ENCODE measurements around the gene SMAD6.
A peak's percentile ranks its signal among the peaks of the same experiment; 100 is the strongest.

Gene SMAD6

GRCh38 chr15:66774001-66774814 is 72.2 kb downstream of the SMAD6 start (continued):
- TF ChIP-seq ZIC2 (tag by site-specific recombination; IDR thresholded peaks at IDR 0.05) (peak; percentile 87), SCRT1 (tag by site-specific recombination; IDR thresholded peaks at IDR 0.05; ENCODE audit: borderline replicate concordance) (no peak), ZBTB11 (tag by site-specific recombination; conservative IDR thresholded peaks at IDR 0.05; ENCODE audit: low read depth) (no peak), PATZ1 (tag by site-specific recombination; IDR thresholded peaks at IDR 0.05) (peak; percentile 86), ZNF692 (tag by site-specific recombination; IDR thresholded peaks at IDR 0.05) (peak; percentile 79; the same call in 1 of the 2 replicates), ZBTB7A (tag by site-specific recombination; IDR thresholded peaks at IDR 0.05; ENCODE audit: low read depth) (no peak), ZNF133 (tag by site-specific recombination; IDR thresholded peaks at IDR 0.05) (no peak)

- POLR2A ChIA-PET, result interaction anchor here (0.6 to 1.0 kb wide), 3 partner anchors 73 to 78 kb away, joined by 3 read pairs; no protein-coding TSS in a partner anchor
- no peak overlapping the region for H3K27ac ChIP-seq (ENCODE audit: extremely low read depth, low read depth, low read length)
- H3K4me3 ChIP-seq (ENCODE audit: low read depth, low read length), result no peak overlapping the region
- H3K36me3 ChIP-seq (ENCODE audit: control insufficient read depth in 2 of 2, insufficient read depth in 1 of 2, low read length in 2 of 2), result peaks cover 0 to 50% of the 10 kb centered on the region in 2 experiments; a peak in 1 of 3 replicates
- H3K4me1 ChIP-seq (ENCODE audit: control insufficient read depth, insufficient read depth, low read length), result peaks cover 27% of the 10 kb centered on the region
- CTCF ChIA-PET, result interaction anchor here (0.6 to 7.0 kb wide), 29 partner anchors 8 to 539 kb away, joined by 3 to 76 read pairs (median 4); partner anchors contain the start of gene SMAD6
- H3K9me3 ChIP-seq (ENCODE audit: control insufficient read depth, insufficient read depth, low read depth, low read length), result no peaks in the 10 kb centered on the region
- TF ChIP-seq GLIS1 (tag by site-specific recombination; IDR thresholded peaks at IDR 0.05) (peak; percentile 88), ZBTB8A (tag by site-specific recombination; IDR thresholded peaks at IDR 0.05) (0 out of 2 replicates have a peak, but pooled peaks have one; percentile 28), ZNF341 (tag by site-specific recombination; IDR thresholded peaks at IDR 0.05; ENCODE audit: low read depth) (peak; percentile 47), CTCF (tag by site-specific recombination; IDR thresholded peaks at IDR 0.05) (no peak), ZNF398 (tag by site-specific recombination; IDR thresholded peaks at IDR 0.05) (peak; percentile 55; the same call in 1 of the 2 replicates), SP7 (tag by site-specific recombination; IDR thresholded peaks at IDR 0.05) (peak; percentile 27; the same call in 1 of the 2 replicates), ZNF423 (tag by site-specific recombination; IDR thresholded peaks at IDR 0.05) (peak; percentile 90), ZBTB17 (tag by site-specific recombination; IDR thresholded peaks at IDR 0.05) (peak; percentile 65), ZNF692 (tag by site-specific recombination; IDR thresholded peaks at IDR 0.05) (no peak), ZNF747 (tag by site-specific recombination; IDR thresholded peaks at IDR 0.05) (no peak), SCRT2 (tag by site-specific recombination; IDR thresholded peaks at IDR 0.05) (0 out of 2 replicates have a peak, but pooled peaks have one; percentile 57)
Measured at GRCh38 chr15:66775127-66776105, 73.4 kb downstream of the SMAD6 start.
